Measurements from ENCODE around the gene RAB36.

The RAB36 gene

GRCh38 chr22:23108249-23109078, 36.8 kb upstream of the RAB36 start:
- FAIRE-seq: no peak

DNA sequence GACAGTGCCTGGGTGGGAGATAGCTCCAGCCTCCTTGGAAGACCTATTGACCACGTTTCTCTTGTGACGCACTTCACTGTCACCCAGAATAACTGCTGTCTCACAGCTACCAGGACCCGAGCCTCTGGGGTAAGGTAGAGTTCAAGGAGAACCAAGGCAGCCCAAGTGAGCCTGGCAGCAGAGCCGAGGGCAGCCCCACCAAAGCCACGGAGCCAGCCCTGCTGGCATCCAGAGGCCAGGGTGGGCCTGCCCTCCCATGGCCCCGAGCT, 36.3 kb upstream of the RAB36 start:
- FAIRE-seq: no peak

- FAIRE-seq: no peak
These were observed 35.8 kb upstream of the RAB36 start for GRCh38 chr22:23109441-23109978.

- FAIRE-seq: no peak
These were observed 34.9 kb upstream of the RAB36 start for GRCh38 chr22:23110190-23110921.

DNA sequence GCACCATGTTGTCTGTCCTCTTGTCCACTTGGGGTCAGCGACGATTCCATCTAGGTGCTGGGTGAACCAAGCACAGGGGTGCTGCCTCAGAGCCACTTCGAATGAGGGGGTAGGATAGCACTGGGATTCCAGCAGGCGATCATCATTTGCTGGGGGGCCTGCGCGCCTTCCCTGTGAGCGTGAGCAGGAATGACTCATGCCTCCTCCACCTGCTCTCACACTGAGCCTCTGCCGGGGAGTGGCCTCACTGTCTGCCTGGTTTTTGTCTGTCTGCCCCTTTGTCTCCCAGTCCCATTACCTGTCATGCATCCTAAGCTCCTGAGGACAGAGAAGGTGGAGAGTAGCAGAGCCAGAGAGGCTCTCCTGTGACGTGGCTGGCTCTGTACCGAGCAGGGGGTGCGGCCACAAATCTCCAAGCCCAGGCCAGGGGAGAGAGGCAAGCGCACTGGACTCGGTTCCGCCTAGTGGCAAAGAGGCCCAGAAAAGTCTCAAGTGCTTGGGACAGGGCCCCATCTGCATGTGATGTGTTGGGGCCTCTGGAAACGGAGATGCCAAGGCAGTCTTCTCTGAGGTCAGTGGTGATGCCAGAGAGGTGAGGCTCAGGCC, 34.3 kb upstream of the RAB36 start:
- no peak for FAIRE-seq

- no peak for FAIRE-seq
These were observed 32.7 kb upstream of the RAB36 start for GRCh38 chr22:23112472-23113012.

DNA sequence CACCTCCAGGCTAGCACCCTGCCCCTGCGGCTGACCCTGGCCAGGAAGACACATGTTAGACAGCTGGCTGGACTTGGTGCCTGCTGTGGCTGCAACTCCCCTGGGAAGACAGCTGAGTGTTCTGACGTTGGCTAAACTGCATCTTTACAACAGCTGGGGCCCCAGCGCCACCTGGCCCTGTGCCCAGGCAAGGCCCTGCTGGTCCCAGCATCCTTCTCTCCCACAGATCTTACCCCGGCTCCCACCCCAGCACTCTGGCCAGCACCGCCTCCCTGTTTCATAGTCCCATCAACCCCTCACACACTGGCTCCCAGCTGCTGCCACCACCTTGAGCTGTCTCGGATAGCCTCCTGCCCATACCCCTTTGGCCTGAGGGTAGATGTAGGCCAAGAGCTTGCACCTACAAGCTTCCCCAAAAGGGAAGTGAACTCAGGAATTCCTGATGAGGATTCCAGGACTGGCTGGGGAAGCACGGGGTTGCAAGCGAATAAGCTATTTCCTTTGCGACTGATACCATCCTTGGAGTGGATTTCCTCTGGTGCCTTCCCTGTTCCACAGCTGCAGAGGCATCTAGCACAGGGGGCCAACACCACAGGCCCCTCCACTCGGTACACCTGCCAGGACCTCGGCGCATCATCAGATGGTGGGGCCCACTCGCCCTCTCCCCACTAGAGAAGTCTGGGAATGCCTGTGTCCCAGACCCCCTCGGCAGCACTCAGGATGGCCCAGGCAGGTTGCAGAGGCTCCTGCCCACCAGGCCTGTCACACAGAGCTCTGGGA, 32.0 kb upstream of the RAB36 start:
- no peak for FAIRE-seq

DNA sequence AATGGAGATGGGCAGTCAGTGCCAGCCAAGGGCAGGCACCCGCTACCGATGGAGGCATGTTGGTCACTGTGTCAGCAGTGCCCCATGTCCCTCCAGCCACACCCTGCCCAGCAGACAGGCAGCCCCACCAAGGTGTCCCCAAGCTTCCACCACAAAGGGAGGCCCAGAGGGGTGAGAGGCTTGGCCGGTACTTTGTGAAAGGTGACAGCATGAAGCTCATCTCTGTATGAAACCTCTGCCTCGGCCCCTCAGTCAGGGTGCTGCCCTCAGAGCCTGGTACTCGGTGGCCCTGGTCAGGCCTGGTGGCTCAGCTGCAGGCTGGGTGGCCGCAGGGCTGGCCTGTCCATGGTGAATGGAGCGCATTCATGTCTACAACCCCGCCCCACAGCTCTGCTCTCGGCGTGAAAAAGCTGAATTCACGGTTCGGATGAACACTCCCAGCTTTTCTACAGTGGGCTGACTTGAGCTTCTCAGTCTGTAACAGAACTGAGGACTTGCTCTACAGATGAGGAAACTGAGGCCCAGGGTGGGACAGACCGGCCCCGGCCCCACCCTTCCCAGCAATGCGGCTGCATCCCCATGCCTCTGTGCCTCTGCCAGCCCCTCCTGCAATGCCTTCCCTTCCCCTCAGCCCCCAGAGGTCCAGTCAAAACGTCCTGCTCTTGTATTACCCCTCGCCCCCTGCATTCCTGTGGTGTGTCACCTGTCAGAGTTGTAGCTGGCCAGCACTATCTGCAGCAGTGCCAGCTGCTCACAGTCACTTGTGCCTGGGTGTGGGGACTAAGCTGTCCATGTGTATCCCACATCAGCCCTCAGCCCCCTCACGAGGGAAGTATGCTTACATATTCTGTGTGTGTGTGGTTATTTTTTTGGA, 31.2 kb upstream of the RAB36 start:
- FAIRE-seq: no peak

DNA sequence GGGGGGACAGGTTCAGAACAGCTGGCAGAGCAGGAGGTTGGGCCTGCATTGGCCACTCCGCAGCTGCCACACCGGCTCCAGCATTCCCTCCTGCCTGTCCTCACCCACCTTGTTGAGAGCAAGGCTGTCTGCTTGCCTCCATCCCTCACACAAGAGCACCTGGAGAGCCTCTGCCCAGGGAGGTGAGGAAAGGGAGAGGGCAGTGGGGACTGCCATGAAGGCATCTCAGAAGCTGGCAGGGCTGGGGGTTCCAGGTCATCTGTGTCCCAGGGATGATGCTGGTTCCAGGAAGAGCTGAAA, 30.6 kb upstream of the RAB36 start:
- no peak for FAIRE-seq

DNA sequence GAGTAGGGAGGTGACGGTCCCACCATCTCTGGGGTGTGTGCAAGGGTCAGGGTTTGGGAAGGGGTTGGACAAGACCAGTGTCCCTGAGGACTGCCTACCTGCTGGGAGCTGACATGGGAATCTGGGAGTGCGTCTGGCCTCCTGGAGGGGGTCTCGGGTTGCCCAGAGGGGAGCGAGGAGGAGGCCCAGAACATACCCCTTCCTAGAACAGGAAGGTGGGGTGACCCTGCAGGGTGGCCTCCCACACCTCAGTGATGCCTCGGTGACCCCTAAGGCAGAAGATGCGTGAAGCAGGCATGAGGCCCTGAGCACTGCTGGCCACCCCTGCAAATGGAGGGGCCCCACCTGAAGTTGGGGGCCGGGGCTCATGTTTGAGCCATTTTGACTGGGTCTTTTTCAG, 29.9 kb upstream of the RAB36 start:
- no peak for FAIRE-seq

- FAIRE-seq: no peak
These were observed 29.3 kb upstream of the RAB36 start for GRCh38 chr22:23115825-23116494.

- FAIRE-seq: no peak
These were observed 28.6 kb upstream of the RAB36 start for GRCh38 chr22:23116506-23117263.

DNA sequence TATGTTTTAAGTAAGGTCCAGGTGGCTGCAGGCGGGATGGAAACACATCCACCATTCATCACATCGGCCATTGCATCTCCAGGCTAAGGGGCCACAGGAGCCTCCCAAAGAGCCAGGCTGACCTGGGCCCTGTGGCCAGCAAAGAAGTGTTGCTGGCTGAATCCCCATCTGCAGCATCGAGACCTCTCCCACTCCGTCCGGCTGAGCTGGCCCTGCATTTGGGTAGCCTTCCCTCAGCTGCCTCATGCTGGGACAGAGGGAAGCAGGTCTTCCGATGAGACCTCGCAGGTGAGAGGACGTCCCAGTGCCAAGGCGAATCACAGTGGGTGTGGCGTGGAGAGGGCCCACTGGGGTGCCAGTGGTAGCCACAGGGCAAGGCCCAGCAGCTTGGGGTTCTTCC, 28.0 kb upstream of the RAB36 start:
- no peak for FAIRE-seq

DNA sequence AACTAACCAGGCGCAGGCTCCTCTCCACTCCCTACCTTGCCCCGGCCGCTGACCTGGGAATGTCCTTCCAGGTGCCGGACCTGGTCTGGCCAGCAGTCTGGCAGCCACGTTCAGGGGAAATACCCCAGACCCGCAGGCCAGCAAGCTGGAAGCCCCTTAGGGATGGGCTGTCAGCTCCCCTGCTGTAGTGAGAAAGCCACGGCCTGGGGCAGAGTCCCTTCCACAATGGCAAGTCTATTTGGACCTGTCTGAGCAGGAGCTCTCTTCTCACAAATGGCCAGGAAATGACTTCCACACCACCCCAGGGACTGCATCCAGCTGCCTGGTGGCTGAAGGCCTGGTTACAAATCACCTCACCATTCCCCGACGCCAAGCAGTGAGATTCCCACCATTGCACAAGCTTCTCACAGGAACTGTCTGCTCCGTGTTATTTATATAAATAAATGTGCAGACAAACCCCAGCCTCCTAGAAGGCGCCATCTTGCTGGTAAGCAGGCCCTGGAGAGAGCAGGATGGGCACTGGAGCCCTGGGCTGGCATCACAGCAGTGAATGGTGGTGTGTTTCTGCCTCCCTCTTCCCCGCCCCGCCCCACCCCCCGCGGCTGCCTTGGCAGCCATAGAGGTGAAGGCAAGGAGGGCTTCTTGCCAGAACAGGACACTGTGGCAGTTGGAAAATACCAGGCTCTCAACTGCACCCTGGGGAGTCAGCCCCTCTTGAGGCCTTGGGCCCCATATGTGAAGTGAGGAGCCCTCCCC, 27.2 kb upstream of the RAB36 start:
- FAIRE-seq: no peak

DNA sequence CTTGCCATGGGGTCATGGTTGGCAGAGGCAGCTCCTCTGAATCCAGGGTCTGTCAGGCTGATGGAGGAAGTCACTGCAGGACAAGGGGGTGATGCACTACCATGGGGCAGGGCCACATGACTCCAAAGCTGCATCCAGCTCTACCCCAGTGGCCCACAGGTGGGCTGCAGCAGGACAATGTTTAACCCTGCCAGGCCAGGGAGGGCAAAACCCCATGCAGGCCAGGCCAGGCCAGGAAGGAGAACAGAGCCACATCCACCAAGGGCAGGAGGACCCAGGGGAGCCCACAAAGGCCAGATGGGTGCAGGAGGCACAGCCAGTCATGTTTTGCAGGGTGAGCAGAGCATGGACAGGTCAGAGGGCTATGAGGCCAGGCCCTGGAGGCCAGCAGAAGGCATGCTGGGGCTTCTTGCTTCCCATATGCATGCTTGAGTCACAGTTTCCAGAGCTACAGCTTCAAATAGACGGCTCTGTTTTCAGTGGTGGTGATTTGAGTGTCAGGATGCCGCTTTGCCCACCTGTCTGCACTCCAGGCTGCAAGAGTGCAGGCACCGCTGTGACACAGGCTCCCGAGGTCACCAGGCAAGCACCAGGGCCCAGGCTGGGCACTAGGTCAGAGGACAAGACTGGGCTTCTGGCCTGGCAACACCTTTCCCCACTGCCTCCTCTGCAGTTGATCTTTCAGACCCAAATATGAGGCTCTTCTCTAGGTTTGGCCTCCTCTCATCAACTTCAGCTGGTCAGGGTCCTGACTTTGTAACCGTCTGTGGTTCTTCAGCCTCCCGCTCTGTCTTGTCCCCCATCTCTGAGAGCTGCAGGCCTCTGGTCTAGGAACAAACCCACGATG, 26.4 kb upstream of the RAB36 start:
- no peak for FAIRE-seq

- FAIRE-seq: no peak
These were observed 25.5 kb upstream of the RAB36 start for GRCh38 chr22:23119494-23120414.

- FAIRE-seq: no peak
These were observed 24.8 kb upstream of the RAB36 start for GRCh38 chr22:23120415-23120899.

DNA sequence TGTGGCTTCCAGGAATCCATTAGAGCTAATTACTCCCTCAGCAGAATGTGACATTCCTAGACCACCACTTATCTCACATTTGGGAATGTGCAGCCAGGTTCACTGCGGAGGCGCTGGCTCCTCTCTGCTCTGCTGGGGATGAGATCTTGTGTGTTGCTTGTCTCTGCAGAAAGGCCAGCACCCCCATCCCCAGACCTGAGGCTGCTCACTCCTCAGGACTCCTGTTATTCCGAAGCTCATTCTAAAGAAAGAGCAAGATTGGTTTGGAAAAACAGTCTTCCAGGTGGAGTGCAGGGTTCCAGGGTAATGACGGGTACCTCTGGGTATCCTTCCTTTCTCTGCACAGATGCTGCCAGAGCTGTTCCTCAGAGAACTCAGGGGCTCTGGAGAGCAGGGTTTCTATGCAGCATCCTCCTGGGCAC, 24.3 kb upstream of the RAB36 start:
- FAIRE-seq: no peak
